NCI-H460 (cell line): ENCODE measurements around the gene TAX1BP3. TPM values are rescaled to one million over a fixed set of nuclear protein-coding genes. Genes with fewer than 3 reads are reported as not detected.
"Not testable (repeated sequence)": the region's sequence is repeated elsewhere in the genome, so short reads cannot be mapped to it uniquely, and the experiment has no call there.

Experiments used
- DNase-seq: peaks from one replicate; pipeline ENCODE4 v3.0.0-alpha.2; 2016; ENCODE audit warnings: low read depth; ENCODE audit errors: extremely low read depth
- polyA plus RNA-seq: library from polyadenylated mRNA; depleted of rRNA; stranded (reverse); fragments of >200 nt; gene quantifications from 2 replicates; pipeline ENCODE4 v1.2.3, GENCODE V29; 2014; cell fraction: nucleus; rRNA removed
- total RNA-seq: library from RNA; depleted of rRNA; stranded (reverse); fragments of >200 nt; shearing (Covaris generic); gene quantifications from 2 replicates; pipeline ENCODE4 v1.2.3, GENCODE V29; 2014; rRNA removed

The TAX1BP3 gene
- total RNA-seq, result 52.0 and 64.6 TPM in 2 replicates
- 49.7 and 73.0 TPM in 2 replicates for polyA plus RNA-seq

GRCh38 chr17:3668279-3669084, at the start of gene TAX1BP3, which contains the start of gene EMC6:
TAX1BP3 (minus strand) TSS chr17:3668578; CDS start chr17:3668526, 52 bp downstream.
EMC6 (plus strand) TSS chr17:3668812; CDS start chr17:3669147, 335 bp downstream.
- DNase-seq, result peak; percentile 98

DNA sequence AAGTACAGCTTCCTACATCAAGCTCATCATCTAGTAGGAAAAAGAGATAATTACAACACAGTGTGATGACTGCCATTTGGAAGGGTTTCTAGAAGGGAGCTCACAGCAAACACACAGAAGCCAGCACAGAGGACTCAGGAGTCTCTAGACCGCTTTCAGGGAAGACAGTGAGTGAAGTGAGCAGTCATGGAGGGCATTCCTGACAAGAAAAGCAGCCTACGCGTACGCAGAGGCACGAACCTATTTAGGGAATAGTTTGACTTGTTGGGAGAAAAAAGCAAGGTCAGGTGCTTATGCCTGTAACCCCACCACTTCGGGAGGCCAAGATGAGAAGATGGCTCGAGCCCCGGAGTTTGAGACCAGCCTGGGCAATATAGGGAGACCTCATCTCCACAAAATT, 46.9 kb upstream of the TAX1BP3 start:
- DNase-seq, result no peak

GRCh38 chr17:3712811-3713463, 44.6 kb upstream of the TAX1BP3 start:
- no peak for DNase-seq

DNA sequence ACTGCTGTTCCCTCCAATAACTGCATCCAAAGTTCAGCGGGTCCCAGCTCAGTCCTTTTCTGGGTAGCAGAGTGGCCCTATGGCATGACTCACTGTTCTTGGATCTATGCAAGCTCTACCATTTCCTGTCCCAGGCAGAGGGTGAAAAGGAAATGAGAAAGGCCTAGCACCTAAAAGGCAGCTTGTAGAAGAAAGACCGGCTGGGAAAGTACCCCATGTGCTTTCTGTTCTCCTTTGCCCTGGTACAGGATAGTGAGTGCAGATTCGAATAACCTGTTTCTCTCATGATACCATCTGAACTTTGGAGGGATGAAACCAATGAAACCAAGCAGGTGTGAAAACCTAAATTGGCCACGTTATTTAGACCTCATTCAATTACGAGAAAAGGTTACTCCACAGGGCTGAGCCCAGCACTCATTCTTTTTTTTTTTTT, 42.6 kb upstream of the TAX1BP3 start:
- DNase-seq, result no peak

GRCh38 chr17:3708366-3708765, 40.0 kb upstream of the TAX1BP3 start:
- no peak for DNase-seq

- not testable (repeated sequence) for DNase-seq
Observed at GRCh38 chr17:3705718-3705984, 37.3 kb upstream of the TAX1BP3 start.

DNA sequence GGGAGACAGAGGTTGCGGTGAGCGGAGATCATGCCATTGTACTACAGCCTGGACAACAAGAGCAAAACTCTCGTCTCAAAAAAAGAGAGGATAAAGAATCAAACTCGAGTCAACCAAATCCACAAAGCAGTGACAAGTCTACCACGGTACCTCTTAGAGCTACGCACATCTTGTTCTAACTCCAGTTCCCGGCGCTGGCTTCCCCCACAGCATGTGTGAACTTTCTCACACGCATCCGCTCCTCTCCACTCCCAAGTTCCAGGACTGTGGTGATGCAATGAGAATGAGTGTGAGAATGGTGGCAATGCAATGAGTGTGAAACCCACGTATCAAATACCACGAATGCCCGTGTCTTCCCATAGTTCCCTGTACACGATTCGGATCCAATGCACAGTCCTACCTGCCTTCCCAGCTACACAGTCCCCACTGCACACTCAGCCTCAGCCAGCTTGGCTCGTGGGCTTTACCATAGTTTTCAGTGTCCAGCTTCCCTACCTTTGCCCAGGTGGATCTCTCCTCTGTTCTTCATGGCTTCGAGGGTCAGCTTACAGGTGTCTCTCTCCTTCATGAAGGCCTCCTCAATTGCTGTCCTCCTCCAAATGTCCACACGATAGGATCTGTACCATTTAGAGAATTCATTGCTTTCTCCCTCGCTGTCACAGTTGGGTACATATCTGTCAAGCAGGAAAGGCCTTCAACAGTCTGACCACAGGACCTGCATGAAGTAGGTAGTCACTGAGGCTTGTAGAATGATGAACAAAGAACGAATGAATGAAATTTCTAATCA, 36.7 kb upstream of the TAX1BP3 start:
- no peak for DNase-seq

- DNase-seq, result not testable (repeated sequence)
Observed at GRCh38 chr17:3702041-3702539, 33.7 kb upstream of the TAX1BP3 start.

DNA sequence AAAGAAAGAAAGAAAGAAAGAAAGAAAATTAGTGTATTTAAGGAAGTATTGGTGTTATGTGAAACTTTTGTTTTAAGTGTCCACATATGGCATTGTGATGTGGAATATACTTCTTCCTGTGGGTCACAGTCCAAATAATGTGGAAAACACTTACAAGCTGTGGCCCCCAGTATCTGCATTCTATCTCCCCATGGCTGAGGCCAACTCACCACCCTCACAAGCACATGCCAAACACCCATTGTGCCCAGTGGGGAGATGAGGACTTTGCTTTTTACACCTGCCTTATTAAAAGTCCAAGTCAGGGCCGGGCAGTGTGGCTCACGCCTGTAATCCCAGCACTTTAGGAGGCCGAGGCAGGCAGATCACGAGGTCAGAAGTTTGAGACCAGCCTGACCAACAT, 31.6 kb upstream of the TAX1BP3 start:
- no peak for DNase-seq

DNA sequence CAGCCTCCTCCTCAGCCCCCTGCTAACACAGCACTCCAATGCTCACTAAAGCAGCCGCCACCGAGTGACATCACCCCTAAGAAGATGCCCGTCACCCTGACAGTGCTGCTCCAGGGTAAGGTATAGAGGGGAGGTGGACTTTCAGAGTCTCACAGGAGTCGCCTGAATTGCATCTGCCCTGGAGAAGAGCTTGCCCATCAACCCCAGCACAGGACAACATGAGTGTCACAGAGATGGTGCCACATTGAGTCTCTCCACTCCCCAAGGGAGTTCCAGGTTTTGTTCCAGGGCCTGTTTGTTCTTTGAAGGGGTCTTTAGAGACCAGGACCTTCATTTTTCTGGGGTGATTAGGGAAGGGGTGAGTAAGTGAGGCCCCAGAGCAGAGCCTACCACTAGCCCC, 29.8 kb upstream of the TAX1BP3 start:
- DNase-seq, result no peak

GRCh38 chr17:3697103-3697476, 28.7 kb upstream of the TAX1BP3 start:
- DNase-seq, result no peak

DNA sequence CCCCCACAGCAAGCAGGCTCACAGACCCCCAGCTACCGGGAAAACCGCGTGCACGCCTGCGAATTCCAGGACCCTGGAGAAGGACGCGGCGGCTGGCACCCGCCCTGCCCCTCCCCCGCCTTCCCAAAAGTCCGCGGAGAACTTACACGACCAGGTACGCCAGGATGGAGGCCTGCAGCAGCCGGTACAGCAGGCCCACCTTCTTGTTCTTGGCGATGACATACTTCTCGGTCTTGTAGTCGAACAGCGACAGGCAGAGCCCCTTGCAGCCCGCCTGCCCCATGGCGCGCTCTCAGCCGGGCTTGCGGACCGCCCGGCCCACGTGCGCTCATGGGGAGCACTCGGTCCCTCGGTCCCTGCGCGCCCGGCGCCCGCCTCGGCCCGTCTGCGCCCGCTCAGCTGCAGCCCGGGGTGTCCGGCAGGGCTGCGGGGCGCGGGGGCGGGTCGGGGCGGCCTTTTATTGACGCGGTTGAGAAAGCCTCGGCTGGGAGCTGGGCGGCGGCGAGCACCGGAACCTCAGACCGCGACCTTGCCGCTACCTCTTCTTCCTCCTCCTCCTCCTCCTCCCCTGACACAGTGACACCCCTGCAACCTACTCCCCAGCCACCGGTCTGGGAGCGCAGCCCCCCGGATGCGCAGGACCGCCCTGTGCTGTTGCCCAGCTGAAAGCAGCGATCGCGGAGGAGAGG, 27.5 kb upstream of the TAX1BP3 start, which contains the start of gene P2RX5:
Gene P2RX5, minus strand, starts transcription at position 433 of the 689 bp plus-strand sequence. Its CDS starts 150 bp downstream, at position 283.
- DNase-seq, result no peak

DNA sequence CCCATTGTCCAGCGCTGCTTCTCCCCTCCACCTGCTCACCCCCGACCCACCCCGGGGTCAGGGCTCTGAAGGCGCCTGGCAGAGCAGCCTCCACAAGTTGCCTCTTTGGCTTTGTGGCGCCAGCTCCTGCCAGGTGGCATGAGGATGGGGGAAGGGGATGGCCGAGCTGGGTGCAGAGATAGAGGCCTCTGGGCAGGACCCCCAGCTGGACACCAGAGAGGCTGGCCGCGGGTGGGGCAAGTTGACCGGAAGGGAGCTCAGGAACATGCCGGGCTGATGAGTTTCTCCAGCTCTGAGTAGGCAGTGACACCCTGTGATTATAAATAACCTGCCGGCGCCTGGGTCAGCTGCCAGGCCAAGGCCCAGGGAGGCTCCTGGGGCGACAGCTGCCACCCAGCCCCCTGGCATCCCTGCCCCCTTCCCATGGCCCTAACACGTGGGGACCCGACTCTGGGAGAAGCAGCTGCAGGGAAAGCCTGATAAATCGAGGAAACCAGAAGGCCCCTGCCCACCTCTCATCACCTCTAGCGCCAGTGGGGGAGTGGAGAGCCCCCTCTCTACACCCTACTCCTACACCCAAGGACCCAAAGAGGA, 26.8 kb upstream of the TAX1BP3 start:
- no peak for DNase-seq

DNA sequence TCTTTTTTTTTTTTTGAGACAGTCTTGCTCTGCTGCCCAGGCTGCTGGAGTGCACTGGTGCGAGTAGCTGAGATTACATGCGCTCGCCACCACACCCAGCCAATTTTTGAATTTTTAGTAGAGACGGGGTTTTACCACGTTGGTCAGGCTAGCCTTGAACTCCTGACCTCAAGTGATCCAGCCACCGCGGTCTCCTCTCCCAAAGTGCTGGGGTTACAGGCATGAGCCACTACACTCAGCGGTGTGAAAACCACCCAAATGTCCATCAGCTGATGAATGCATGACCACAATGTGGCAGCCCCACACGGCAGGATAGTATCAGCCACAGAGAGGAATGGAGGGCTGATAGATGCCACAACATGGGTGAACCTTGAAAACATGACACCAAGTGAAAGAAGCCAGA, 25.5 kb upstream of the TAX1BP3 start:
- DNase-seq, result no peak

DNA sequence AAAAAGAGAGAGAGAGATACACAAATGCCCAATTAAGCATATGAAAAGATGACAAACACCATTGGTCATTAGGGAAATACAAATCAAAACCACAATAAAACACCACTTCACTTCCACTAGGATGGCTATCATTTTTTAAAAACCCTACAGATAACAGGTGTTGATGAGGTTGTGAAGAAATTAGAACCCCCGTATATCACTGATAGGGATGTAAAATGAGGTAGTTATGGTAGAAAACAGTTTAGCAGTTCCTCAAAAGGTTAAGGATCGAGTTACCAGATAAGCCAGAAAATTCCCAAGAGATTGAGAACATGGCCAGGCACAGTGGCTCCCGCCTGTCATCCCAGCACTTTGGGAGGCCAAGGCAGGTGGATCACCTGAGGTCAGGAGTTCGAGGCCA, 24.8 kb upstream of the TAX1BP3 start:
- DNase-seq, result no peak

GRCh38 chr17:3692346-3692745, 24.0 kb upstream of the TAX1BP3 start:
- DNase-seq, result no peak

DNA sequence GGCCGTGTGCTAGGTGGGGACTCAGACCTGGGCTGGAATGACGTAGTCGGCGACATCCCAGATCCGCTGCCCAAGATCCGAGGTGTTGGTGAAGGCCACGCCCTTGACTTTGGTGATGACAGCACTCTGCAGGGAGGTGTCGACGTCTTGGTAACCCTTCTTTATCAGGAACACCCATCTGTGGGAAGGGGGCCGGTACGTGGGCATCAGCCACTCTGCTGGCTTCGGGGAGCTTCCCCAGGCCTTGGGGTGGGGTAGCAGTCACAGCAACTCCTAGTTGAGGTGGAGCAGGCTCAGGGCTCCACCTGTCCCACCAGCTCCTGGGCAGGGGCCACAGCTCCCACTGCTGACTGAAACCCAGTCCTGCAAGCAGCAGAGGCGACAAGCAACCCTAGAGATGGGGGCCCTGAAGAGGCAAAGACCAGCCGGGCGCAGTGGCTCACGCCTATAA, 23.3 kb upstream of the TAX1BP3 start:
- DNase-seq, result no peak

DNA sequence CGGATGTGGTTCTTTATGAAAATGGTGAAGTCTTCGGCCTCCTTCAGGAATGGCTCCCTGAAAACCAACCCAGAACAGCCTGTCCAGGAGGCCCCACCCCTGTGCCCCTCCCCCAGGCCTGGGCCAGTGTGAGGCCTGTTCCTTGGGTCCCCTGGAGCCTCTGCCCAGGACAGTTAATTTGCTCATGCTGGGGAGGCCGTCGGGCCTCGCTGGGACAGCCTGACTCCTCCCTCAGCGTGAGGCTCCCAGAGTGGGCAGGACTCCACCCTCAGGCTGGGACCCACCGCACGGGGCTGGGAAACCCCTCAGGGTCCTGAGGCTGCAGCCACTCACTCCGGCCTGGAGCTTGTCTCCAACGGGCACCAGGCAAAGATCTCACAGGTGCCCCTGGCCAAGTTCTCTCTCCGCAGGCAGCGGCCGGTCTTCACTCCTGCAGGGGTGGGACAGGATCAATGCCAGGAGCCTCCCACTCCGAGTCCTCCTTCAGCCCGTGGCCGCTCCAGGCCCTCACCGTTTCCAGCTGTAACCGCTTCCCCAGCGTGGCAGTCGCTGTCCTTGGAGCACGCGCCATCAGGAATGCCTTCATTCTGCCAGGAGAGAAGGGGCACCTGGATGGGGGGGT, 21.8 kb upstream of the TAX1BP3 start:
- no peak for DNase-seq

DNA sequence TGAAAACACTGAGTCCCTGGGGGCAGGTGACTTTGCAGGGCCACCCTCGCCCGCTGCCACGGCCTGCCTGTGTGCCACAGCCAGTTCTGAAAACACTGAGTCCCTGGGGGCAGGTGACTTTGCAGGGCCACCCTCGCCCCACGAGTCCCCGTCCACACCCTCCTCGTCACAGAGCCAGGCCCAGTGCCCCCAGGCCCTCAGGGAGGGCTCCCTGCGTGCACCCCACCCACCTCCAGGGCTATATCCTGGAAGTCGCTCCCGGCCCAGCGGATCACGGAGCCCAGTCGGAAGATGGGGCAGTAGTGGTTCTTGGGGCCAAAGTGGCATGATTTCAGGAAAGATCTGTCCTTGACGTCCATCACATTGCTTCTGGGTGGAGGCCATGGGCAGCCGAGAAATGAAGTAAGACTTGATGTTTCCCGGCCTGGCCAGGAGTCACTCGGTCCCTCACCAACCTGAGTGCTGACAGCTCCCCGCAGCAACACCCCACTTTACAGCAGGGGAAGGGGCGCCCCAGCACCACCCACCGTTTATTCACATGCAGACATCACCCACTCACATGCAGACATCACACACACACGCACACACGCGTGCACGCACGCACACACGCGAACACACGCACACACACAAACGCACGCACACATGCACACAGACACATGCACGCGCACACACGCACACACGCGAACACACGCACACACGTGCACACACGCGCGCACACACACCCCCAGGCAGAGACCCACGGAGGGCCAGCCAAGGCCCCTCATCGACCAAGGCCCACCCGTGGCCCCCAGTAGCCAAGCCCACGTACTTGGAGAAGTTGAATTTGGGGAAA, 21.1 kb upstream of the TAX1BP3 start:
- DNase-seq, result no peak
